Activated T-cell treated with anti-CD3 and anti-CD28 coated beads, Interleukin-2, amount 50 U/mL, for 72 hours (primary cell): ENCODE measurements around the gene DTX3L. TPM values are rescaled to one million over a fixed set of nuclear protein-coding genes. Genes with fewer than 3 reads are reported as not detected.

ENCODE experiments used
- ATAC-seq, 2 donors: fragments of 150-1000 bp; cut with Tn5 transposase; replicated peaks in 1 of 2; 2 replicates each; pipeline ENCODE4 v1.10.0; 2021; ENCODE audit warnings: moderate library complexity in 2 of 2, mild to moderate bottlenecking in 1 of 2
- DNase-seq, 2 donors: peaks; one replicate each; pipeline ENCODE4 v3.0.0; 2021 to 2022; ENCODE audit warnings: mixed read lengths in 1 of 2
- H3K27ac Mint-ChIP-seq: one replicate; pipeline ENCODE4 v1.8.0; 2022; ENCODE audit warnings: mild to moderate bottlenecking, moderate library complexity, mixed read lengths
- H3K27me3 Mint-ChIP-seq: one replicate; pipeline ENCODE4 v1.8.0; 2022; ENCODE audit warnings: low read depth, mixed read lengths
- H3K36me3 Mint-ChIP-seq, 2 donors: one replicate each; pipeline ENCODE4 v1.8.0; 2022; ENCODE audit warnings: mixed read lengths in 2 of 2, mild to moderate bottlenecking in 1 of 2; ENCODE audit not compliant: insufficient read depth in 2 of 2
- H3K4me1 Mint-ChIP-seq: one replicate; pipeline ENCODE4 v1.8.0; 2022; ENCODE audit warnings: low read depth, mixed read lengths
- H3K4me3 Mint-ChIP-seq, 2 donors: one replicate each; pipeline ENCODE4 v1.8.0; 2022; ENCODE audit warnings: mild to moderate bottlenecking in 2 of 2, mixed read lengths in 2 of 2, moderate library complexity in 2 of 2
- H3K9me3 Mint-ChIP-seq, 2 donors: one replicate each; pipeline ENCODE4 v1.8.0; 2022; ENCODE audit warnings: mixed read lengths in 2 of 2
- total RNA-seq, 2 donors: library from RNA; stranded (reverse); gene quantifications; one replicate each; pipeline ENCODE4 v1.2.3, GENCODE V29; 2022

Gene DTX3L
- total RNA-seq, 2 donors from 2014 or later: 43.9 to 51.4 TPM

- H3K36me3 Mint-ChIP-seq: peaks cover 3 to 16% of the 10 kb centered on the region in 2 donors
- no peaks in the 10 kb centered on the region for H3K27me3 Mint-ChIP-seq
- H3K4me1 Mint-ChIP-seq: no peaks in the 10 kb centered on the region
- H3K4me3 Mint-ChIP-seq: no peak overlapping the region
- H3K27ac Mint-ChIP-seq: no peak overlapping the region
- ATAC-seq: no peak
- no peaks in the 10 kb centered on the region for H3K9me3 Mint-ChIP-seq
- no peak for DNase-seq
Measured at GRCh38 chr3:122621112-122621511, 57.0 kb downstream of the DTX3L start.

- Mint-ChIP-seq H3K36me3 (peaks cover 3 to 16% of the 10 kb centered on the region in 2 donors), H3K9me3 (no peaks in the 10 kb centered on the region), H3K27me3 (no peaks in the 10 kb centered on the region), H3K27ac (no peak overlapping the region), H3K4me1 (no peaks in the 10 kb centered on the region), H3K4me3 (no peak overlapping the region)
- DNase-seq (no peak), ATAC-seq (no peak)
Measured at GRCh38 chr3:122623031-122623829, 59.1 kb downstream of the DTX3L start.

Other genes with a start within 250 kb of the DTX3L start
- under 1 TPM in 1 of 2 donors, not detected in 1; 0.35 TPM for gene CSTA, start 239.1 kb upstream of the DTX3L start, total RNA-seq
- gene MIX23, start 181.1 kb upstream of the DTX3L start, total RNA-seq: 100 to 1,000 TPM in 1 of 2 donors, 10 to 100 TPM in 1; 94.0 to 133 TPM
- gene FAM162A, start 180.2 kb upstream of the DTX3L start, total RNA-seq: 10 to 100 TPM; 79.0 to 94.8 TPM
- 1 to 10 TPM; 2.6 to 3.6 TPM for gene WDR5B, start 148.3 kb upstream of the DTX3L start, total RNA-seq
- gene KPNA1, start 49.4 kb upstream of the DTX3L start, total RNA-seq: 10 to 100 TPM; 54.3 to 69.9 TPM
- gene PARP9, start within 50 bp of the DTX3L start, total RNA-seq: 10 to 100 TPM; 28.8 to 38.1 TPM
- 10 to 100 TPM; 23.7 to 28.6 TPM for gene PARP15, start 13.3 kb downstream of the DTX3L start, total RNA-seq
- gene PARP14, start 116.5 kb downstream of the DTX3L start, total RNA-seq: 10 to 100 TPM; 56.5 to 80.1 TPM
- 1 to 10 TPM; 8.2 to 9.3 TPM for gene HSPBAP1, start 229.5 kb downstream of the DTX3L start, total RNA-seq
- gene SLC49A4, start 230.7 kb downstream of the DTX3L start, total RNA-seq: 1 to 10 TPM; 2.9 to 3.5 TPM